HG02870 (cell line): Measurements from ENCODE around the gene TEX14.
A peak's percentile ranks its signal among the peaks of the same experiment; 100 is the strongest.
"Not testable (repeated sequence)": the region's sequence is repeated elsewhere in the genome, so short reads cannot be mapped to it uniquely, and the experiment has no call there.

Experiments used
- ATAC-seq: cut with Tn5 transposase; IDR thresholded peaks from one replicate; pipeline ENCODE4 v1.9.1; 2021; ENCODE audit warnings: mild to moderate bottlenecking, moderate library complexity; ENCODE audit not compliant: unreplicated experiment

Gene TEX14

GRCh38 chr17:58568044-58568799 lies 123.6 kb downstream of the TEX14 start:
- no peak for ATAC-seq

DNA sequence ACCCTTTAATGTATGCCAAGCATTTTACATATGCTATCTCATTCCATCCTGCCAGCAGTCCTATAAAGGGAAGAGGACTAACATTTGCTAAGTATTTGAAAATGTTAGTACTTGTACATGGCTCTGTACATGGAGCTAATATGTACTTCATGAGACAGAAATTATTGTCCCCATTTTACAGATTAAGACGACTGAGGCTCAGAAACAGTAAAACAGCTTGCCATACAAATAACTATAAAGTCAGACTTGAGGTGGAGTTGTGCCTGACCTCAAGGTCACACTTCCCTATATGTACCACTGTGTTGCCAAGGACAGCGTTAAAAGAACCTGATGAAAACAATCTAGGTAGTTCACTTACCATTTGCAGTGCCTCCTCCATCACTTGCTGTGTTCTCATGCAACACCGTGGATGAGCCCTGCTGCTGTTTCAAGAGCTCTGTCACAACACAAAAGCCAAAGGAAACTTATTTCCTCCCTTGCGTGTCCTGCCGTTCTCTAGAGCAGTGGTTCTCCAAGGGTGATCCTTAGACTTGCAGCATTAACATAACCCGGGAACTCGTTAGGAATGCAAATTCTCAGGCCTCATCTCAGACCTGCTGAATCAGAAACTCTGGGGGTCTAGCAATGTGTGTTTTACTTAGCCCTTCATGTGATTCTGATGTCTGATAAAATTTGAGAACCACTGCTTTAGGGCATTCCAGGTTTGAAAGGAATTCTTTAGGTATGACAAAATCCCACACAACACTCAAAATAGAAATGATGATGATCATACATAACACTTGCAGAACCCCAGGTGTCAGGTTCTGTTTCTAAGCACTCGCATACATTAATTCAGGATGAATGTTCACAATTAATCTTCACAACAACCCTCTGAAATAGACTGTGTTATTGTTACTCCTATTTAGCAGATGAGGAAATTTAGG lies 126.2 kb downstream of the TEX14 start:
- no peak for ATAC-seq

DNA sequence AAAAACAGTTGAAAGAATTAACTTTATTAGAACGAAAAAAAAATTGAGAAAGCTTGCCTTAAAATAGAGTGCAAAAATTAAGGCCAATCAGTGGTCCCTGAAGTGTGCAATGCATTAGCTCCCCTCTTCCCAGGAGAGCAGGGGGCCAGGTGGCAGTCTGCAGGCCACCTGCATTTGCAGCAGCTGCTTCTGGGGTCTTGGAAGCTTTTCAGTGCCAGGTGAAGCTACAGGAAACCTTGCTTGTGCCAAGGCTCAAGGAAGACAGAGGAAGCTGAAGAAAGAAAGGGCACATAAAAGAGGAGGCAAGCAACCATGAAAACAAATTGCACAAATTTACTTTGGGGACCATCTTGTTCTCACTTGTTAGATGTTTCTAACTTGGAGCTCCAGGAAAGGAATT lies 126.9 kb downstream of the TEX14 start:
- no peak for ATAC-seq

DNA sequence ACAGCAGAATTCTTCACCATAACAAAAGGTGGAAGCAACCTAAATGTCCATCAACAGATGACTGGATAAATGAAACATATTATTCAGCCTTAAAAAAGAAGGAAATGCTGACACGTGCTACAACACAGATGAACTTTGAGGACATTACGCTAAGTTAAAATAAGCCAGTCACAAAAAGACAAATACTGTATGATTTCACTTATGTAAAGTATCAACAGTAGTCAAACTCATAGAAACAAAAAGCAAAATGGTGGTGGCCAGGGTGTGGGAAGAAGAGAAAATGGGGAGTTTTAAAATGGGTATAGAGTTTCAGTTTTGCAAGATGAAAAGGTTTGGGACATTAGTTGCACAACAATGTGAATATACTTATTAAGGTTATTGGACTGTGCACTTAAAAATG lies 127.6 kb downstream of the TEX14 start:
- ATAC-seq = no peak

DNA sequence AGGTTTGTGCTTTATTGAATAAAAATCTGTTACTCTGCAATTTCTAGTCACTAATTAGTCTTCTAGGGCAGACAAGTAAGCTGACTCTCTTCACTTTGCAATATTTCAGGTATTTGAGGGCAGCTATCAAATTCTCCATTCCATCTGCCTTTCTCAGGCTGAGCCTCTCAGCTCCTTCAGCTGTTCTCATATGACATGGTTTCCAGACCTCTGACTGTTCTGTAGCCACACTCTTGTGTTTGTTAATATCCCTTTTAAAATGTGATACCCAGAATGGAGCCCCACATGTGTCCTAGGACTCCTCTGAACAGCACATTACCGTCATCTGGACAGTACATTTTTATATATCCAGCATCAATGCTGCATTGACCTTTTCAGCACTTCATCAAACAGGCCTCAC lies 131.3 kb downstream of the TEX14 start:
- ATAC-seq = no peak

GRCh38 chr17:58557981-58558380 lies 133.9 kb downstream of the TEX14 start:
- no peak for ATAC-seq

GRCh38 chr17:58556833-58557250 lies 135.0 kb downstream of the TEX14 start:
- ATAC-seq = no peak

- ATAC-seq = not testable (repeated sequence)
Observed at GRCh38 chr17:58555109-58555508, 136.7 kb downstream of the TEX14 start.

- ATAC-seq = no peak
Observed at GRCh38 chr17:58541249-58541648, 150.6 kb downstream of the TEX14 start.

DNA sequence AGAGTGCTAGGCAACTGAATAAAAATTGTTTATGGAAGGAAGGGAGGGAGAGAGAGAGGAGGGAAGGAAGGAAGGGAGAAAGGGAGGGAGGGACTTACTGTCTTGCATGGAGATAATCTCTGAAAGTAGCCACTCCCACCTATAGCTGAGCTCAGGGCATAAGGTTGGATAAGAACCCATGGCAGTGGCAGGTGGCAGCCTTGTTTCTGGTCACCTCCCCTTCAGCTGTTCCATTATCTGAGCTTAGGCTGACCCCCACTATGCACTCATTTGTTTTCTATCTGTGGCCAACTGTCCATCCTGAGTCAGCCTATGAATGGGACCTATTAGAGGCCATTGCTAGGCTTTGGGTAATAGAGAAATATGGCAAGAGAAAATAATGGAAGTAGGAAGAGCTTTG lies 152.1 kb downstream of the TEX14 start:
- no peak for ATAC-seq

- ATAC-seq = no peak
Observed at GRCh38 chr17:58538811-58539409, 152.9 kb downstream of the TEX14 start.

GRCh38 chr17:58537266-58537665 lies 154.6 kb downstream of the TEX14 start:
- no peak for ATAC-seq

DNA sequence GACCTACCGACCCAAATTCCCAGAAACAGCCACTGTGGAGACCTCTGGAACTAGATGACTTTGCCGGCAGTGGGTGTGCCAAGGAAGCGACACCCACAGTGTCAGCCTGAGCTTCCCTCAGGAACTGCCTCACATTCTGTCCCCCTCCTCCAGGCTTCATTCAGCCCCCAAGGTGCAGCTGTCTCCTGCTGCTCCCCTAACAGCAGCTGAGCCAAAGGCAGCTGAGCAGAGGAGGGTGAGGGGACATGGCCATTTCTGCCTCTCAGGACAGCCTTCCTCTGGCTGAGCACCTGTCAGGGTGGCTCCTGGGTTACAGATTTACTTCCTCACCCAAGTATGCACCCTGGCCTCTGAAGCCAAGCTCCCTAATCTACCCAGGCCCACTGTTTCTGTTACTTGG lies 155.3 kb downstream of the TEX14 start:
- no peak for ATAC-seq

- no peak for ATAC-seq
Observed at GRCh38 chr17:58535431-58535830, 156.4 kb downstream of the TEX14 start.

DNA sequence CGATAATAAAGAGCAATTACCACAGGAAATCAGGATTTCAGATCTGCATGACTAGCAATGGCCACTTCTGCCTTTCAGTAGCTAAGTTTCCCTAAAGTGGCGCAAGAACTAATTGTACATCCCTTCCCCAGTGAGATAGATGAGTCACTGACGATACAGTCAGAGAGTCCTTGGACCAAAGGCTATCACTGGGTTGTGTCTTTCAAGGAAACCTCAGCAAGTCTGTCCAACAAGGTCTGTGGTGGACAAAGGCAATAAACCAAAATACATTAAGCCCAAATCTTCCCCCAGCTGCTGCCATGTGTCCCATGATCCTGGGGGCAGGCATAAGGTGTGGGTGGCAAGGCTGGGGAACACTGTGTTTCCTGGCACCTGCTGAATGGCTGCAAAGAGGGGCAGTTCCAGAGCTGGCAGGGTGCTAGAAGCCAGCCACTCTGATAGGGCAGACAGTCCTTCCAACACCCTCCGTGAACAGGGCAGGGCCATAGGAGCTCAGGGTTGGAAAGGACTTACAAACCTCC lies 156.9 kb downstream of the TEX14 start:
- no peak for ATAC-seq

DNA sequence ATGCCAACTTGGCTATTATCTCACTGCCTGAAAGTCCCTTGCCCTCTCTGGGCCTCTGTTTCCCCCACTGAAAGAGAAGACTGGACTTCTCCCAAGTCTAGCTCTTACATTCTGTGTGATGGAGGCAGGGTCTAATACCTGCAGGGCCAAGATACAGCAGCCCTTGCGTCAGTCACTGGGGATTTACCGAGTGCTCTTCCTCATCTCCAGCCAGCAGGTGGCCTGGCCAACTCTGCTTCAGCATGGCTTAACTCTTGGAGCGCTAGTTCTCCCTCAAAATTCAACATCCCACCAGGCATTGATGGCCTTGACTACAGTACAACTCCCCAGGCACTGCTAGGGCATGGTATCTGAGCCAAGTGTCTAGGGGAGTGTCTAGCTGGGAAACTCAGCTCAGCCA lies 157.5 kb downstream of the TEX14 start:
- no peak for ATAC-seq

GRCh38 chr17:58533616-58534188 lies 158.1 kb downstream of the TEX14 start:
- ATAC-seq = no peak

DNA sequence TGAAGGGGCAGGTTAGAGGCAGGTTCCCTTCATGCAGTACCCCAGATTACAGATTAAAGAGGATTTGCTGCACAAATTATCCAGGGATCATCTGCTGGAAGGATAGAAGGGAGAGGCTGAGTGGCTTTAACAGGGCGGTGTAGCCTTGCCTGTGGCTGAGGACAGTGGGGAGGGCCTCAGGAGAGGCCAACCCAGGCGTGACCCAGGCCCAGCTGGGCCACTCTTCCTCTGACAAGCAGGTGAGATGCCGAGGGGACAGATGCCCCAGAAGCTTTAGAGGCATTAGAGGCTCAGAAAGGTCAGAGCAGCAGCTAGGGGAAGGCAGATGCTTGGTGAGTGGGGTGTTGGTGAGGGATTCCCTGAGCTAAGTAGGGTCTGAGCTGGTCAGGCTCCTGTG lies 159.3 kb downstream of the TEX14 start:
- no peak for ATAC-seq

DNA sequence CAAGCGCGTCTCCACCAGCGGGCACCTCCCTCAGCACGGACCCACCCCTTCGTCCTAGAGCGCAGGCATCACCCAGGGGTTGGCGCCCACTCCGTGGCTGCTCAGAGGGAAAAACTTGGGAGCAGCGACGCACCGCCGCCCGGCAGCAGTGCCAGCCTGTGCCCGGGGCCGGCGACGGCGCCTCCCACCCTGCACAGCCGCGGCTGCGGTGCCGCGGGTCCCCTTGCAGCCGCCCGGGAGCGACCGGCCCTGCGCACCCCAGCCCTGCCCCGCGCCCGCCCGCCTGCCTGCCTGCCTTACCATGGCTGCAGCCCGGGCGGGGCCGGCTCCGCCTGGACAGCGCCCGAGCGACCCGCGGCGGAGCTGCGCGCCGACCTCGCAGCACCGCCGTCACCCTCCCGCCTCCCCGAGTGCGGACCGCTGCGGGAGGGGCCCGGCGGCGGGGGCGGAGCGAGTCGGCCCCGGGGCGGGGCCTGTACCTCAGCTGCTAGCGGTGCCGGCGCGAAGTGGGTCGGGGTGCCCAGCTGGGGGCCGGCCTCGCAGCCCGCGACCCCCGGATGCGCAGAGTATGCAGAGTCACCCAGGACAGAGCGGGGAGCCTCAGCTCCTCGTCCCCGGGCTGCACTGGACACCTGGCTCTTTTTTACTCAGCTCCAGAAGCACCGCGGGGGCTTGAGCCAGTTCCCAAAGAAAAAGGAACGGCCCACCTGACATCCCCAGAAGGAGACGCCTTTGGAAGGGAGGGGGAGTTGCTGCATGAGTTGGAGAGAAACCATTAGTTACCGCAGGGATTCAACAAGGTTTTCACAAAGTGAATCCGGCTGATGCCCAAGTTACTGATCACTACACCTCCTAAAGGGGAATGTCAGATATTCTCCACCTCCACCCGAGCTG lies 159.9 kb downstream of the TEX14 start:
- peak; percentile 51 for ATAC-seq

DNA sequence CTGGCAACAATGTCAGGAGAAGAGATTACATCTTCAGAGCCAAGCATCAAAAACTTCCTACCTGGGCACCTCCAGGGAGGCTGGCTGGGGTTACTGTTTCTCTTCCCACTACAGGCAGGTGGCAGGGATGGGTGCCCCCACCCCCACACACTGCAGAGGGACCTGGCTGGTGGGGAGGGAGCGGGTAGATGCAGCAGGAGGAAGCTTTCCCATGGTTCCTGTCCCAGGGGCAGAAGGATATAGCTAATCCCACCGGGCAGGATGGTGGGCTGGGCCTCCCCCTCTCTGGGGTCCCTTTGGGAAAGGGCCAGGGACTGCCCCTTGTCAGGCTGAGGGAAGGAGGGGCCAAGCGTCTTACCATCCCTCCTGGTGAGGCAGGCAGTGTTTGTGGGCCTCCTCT lies 160.7 kb downstream of the TEX14 start:
- ATAC-seq = no peak
